Heart left ventricle (tissue), 16 donors: ENCODE measurements around the gene NDUFS8. TPM values are rescaled to one million over a fixed set of nuclear protein-coding genes. Genes with fewer than 3 reads are reported as not detected.

ENCODE experiments used
- ATAC-seq, 4 donors: fragments of 200-7000 bp; cut with Tn5 transposase; one replicate each; pipeline ENCODE4 v1.9.1; 2020 to 2022; ENCODE audit warnings: moderate library complexity in 4 of 4, mild to moderate bottlenecking in 3 of 4, moderate number of reproducible peaks in 1 of 4
- DNase-seq, 5 donors: peaks; one replicate each; pipeline ENCODE4 v3.0.0-alpha.2; 2020
- H3K27ac ChIP-seq, 12 donors: fragments of 200-600 bp; sonication (generic) in 4 of 12; one replicate each; pipeline versions ENCODE4 v1.5.0 to v1.8.0; 2016 to 2022; ENCODE audit warnings: mild to moderate bottlenecking in 2 of 12
- H3K27me3 ChIP-seq, 9 donors: fragments of 200-600 bp; sonication (generic) in 2 of 9; one replicate each; pipeline versions ENCODE4 v1.5.1 to v1.8.0; 2016 to 2022; ENCODE audit warnings: mild to moderate bottlenecking in 3 of 9
- H3K36me3 ChIP-seq, 9 donors: fragments of 200-600 bp; sonication (generic) in 2 of 9; one replicate each; pipeline versions ENCODE4 v1.5.0 to v1.8.0; 2018 to 2022; ENCODE audit warnings: mild to moderate bottlenecking in 2 of 9
- H3K4me1 ChIP-seq, 12 donors: fragments of 200-600 bp; sonication (generic) in 4 of 12; one replicate each; pipeline versions ENCODE4 v1.5.0 to v1.8.0; 2016 to 2022; ENCODE audit warnings: mild to moderate bottlenecking in 3 of 12
- H3K4me3 ChIP-seq, 12 donors: fragments of 200-600 bp; sonication (generic) in 4 of 12; one replicate each; pipeline versions ENCODE4 v1.5.0 to v1.8.0; 2017 to 2022; ENCODE audit warnings: mild to moderate bottlenecking in 9 of 12, moderate library complexity in 4 of 12
- H3K9me3 ChIP-seq, 12 donors: fragments of 200-600 bp; sonication (generic) in 4 of 12; one replicate each; pipeline versions ENCODE4 v1.5.0 to v1.8.0; 2016 to 2022; ENCODE audit warnings: mild to moderate bottlenecking in 1 of 12
- POLR2A ChIP-seq, 2 donors: fragments of 450-650 bp; IDR thresholded peaks; one replicate each; pipeline ENCODE4 v1.6.1; 2017; ENCODE audit warnings: antibody characterized with exemption in 2 of 2, mild to moderate bottlenecking in 2 of 2, moderate library complexity in 2 of 2
- WGBS, 4 donors: extraction: QIAGEN DNeasy Blood & Tissue Kit in 2 of 4; methylation state at CpG; one replicate each; pipeline versions ENCODE4 v1.1.5 to v1.1.7; 2013 to 2018; 5-methylcytosine and 5-hydroxymethylcytosine counted together
- intact Hi-C, 10 donors: fragments of 100-400 bp; cut with DNase I; formaldehyde crosslinking; loops; one replicate each; pipeline versions ENCODE4 v1.11.1 to v1.14.2; 2022
- polyA plus RNA-seq, 2 donors: library from polyadenylated mRNA; stranded (reverse); fragments of 200-250 nt; gene quantifications; one replicate each; pipeline ENCODE4 v1.2.3, GENCODE V29; 2013
- total RNA-seq, 9 donors: library from RNA; depleted of rRNA in 2 of 9; stranded (reverse); fragments of >200 nt in 2 of 9; fragmentation: NEBNext Ultra II Directional in 3 of 9; extraction: Animal tissue kit (Norgen Biotek cat#: 25700) in 3 of 9; gene quantifications; one replicate each; pipeline versions ENCODE4 v1.1.0 to v1.2.4, GENCODE V29; 2016 to 2023
- TF ChIP-seq, protein P1 (sequence below), 12 donors: fragments of 200-600 bp; sonication (generic) in 4 of 12; IDR thresholded peaks; one replicate each; pipeline versions ENCODE4 v1.5.0 to v1.8.0; 2018 to 2022; ENCODE audit warnings: antibody characterized with exemption in 12 of 12, mild to moderate bottlenecking in 5 of 12
- donor health status: ischemic (EF 13 %, LVEDD 7.1; RV severe dilation, severe dysfunction).
- donor health status: healthy with polysubstance abuse.
- donor health status: DM: no; HTN: yes; CAD: no.
- donor health status: DM: no; HTN: no; CAD: no.
- donor health status: ischemic (EF 25% LVEDD 6.9; RV normal size, moderate dysfunction).
- donor health status: ischemic (EF 25% LVEDD 5.7; RV mildly dilated, moderate dysfunction).
- donor health status: healthy.
- donor health status: DM: yes; HTN: yes; CAD: no.
- donor health status: ischemic (EF 35%, LVEDD 5.7; RV mildly dilated, moderate dysfunction).
- donor health status: nonischemic (EF 11% LVEDD 7.7; RV severe dilation, severe dysfunction).
- donor health status: DM: yes; HTN: yes; CAD: no.
- donor health status: PGD.
- donor health status: ischemic (EF 29% LVEDD 5.4; RV normal size, mild dysfunction).
- donor health status: nonischemic (EF 23%, LVEDD 6.1; RV moderate dilation, normal function).

Gene NDUFS8
- total and polyA plus RNA-seq, 11 donors = 262 to 948 (median 365) TPM

DNA sequence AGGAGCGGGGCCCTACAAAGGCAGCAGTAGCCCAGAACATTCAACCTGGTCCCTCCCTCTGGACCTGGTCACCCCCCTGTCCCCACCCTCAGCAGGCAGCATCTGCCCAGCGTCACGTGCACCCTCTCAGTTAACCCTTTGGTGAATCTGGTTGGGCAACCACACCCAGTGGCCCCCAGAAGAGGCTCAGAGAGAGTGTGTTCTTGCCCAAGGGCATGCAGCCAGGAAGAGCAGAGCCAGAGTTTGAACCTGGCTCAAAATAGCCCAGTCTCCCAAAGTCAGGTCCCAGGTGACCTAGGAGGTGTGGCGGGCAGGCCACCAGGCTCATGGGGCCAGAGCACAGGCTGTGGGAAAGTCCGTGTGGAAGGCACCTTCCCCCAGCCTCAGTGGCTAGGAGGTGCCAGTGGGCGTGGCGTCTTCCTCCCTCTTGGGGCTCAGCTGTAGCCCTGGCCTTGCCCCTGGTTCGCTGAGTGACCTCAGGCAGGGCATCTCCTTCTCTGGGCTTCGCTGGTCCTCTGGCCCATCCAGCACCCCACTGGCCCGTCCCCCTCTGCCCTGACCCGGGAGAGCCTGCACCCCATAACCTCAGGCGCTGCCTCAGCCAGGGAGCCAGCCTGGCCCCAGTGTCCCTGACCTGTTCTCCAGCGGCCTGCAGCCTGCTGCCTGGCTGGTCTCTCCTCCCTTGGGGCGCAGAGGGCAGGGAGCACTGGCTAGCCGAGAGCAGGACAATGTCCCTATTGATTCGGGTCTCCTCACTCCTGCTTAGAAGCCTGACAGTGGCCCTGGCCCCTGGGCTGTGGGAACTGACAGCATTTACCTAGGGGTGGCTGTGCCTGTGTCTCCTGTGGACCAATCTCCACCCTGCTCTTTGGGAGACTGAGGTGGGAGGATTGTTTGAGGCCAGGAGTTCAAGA is 13.3 kb upstream of the NDUFS8 start:
- intact Hi-C loops = loop anchor here in 1 of 10 donors (10.0 kb wide), 1 partner anchor 188 kb away; no protein-coding TSS in a partner anchor
- peak in 1 of 4 donors; percentile 16 for ATAC-seq
- 58 to 67% (median 62%) methylated on average over 12 to 16 of the region's 16 CpGs for WGBS, 4 donors

DNA sequence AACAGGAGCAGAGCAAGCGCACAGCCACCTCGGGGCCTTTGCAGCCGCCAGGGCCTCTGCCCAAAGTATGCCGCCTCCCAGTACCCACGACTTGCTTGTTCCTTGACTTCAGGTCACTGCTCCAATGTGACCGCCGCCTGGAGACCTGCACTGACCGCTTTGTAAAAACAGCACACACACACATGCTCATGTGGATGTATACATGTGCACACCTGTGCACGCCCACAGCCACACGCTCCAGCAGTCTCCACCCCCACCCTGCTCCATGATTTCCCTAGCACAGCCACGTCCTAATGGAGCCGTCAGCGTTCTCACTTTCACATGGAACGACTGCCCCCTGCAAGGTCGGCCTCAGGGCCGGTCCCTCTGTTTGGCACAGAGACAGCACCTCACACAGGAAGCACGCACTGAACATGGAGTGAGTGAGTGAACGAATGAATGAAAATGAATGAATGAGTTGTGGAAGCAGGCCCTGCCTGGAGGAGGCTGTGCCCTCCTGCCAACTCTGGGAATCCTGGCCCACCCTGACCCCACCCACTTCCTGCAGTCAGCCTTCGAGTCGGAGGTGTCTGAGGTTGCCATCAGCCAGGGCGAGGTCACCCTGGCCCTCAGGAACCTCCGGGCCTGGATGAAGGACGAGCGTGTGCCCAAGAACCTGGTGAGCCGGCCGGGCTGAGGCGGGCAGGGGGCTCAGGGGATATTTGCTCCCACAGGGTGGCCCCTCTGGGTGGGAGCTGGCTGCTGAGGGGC is 12.3 kb upstream of the NDUFS8 start:
- no peak overlapping the region for H3K4me3 ChIP-seq
- H3K9me3 ChIP-seq = no peaks in the 10 kb centered on the region
- TF ChIP-seq, protein P1, sequence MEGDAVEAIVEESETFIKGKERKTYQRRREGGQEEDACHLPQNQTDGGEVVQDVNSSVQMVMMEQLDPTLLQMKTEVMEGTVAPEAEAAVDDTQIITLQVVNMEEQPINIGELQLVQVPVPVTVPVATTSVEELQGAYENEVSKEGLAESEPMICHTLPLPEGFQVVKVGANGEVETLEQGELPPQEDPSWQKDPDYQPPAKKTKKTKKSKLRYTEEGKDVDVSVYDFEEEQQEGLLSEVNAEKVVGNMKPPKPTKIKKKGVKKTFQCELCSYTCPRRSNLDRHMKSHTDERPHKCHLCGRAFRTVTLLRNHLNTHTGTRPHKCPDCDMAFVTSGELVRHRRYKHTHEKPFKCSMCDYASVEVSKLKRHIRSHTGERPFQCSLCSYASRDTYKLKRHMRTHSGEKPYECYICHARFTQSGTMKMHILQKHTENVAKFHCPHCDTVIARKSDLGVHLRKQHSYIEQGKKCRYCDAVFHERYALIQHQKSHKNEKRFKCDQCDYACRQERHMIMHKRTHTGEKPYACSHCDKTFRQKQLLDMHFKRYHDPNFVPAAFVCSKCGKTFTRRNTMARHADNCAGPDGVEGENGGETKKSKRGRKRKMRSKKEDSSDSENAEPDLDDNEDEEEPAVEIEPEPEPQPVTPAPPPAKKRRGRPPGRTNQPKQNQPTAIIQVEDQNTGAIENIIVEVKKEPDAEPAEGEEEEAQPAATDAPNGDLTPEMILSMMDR (IDR thresholded peaks at IDR 0.05) = no peak
- TF ChIP-seq POLR2A (IDR thresholded peaks at IDR 0.05) = no peak
- ATAC-seq (no peak), DNase-seq (no peak)
- no peaks in the 10 kb centered on the region for H3K36me3 ChIP-seq
- intact Hi-C loops = loop anchor here in 1 of 10 donors (10.0 kb wide), 1 partner anchor 187 kb away; no protein-coding TSS in a partner anchor
- peaks cover 0 to 22% (median 1%) of the 10 kb centered on the region in 12 donors for H3K4me1 ChIP-seq
- H3K27ac ChIP-seq = no peak overlapping the region
- WGBS, 4 donors = 79 to 82% (median 81%) methylated on average over 23 to 27 of the region's 27 CpGs
- no peaks in the 10 kb centered on the region for H3K27me3 ChIP-seq

More for the DNA sequence above, 13.3 kb upstream of the NDUFS8 start:
- TF ChIP-seq, protein P1 (IDR thresholded peaks at IDR 0.05) = no peak
- no peak for TF ChIP-seq POLR2A (IDR thresholded peaks at IDR 0.05)
- no peak for DNase-seq
- no peak overlapping the region for H3K27ac ChIP-seq
- no peaks in the 10 kb centered on the region for H3K27me3 ChIP-seq
- peaks cover 0 to 30% (median 1%) of the 10 kb centered on the region in 12 donors for H3K4me1 ChIP-seq
- no peaks in the 10 kb centered on the region for H3K9me3 ChIP-seq
- H3K4me3 ChIP-seq = no peak overlapping the region
- H3K36me3 ChIP-seq = no peaks in the 10 kb centered on the region

DNA sequence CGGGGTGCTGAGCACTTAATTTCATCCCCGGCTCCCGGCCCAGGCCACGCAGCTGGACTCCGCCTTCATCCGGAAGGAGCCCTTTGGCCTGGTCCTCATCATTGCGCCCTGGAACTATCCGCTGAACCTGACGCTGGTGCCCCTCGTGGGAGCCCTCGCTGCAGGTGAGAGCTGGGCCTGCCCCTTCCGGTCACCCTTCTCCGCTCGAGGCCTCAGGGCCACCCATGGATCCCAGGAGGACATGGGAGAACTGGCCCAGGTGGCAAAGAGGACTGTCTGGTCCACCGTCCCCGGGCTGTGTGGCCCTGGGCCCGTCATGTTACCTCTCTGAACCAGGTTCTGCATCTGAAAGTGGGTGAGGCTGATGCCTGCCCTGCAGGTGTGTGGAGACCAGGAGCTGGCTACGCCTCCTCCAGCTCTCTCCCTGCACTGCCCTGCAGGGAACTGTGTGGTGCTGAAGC is 11.7 kb upstream of the NDUFS8 start:
- Histone ChIP-seq H3K27me3 (no peaks in the 10 kb centered on the region), H3K36me3 (no peaks in the 10 kb centered on the region), H3K4me1 (peaks cover 0 to 16% (median 1%) of the 10 kb centered on the region in 12 donors), H3K9me3 (no peaks in the 10 kb centered on the region), H3K4me3 (no peak overlapping the region), H3K27ac (no peak overlapping the region)
- WGBS, 4 donors = 87 to 98% (median 94%) methylated on average over 4 to 18 of the region's 18 CpGs
- ATAC-seq = no peak
- no peak for TF ChIP-seq POLR2A (IDR thresholded peaks at IDR 0.05)
- TF ChIP-seq, protein P1 (IDR thresholded peaks at IDR 0.05) = no peak
- intact Hi-C loops = loop anchor here in 1 of 10 donors (10.0 kb wide), 1 partner anchor 186 kb away; no protein-coding TSS in a partner anchor
- DNase-seq = no peak
